Lower lobe of right lung (tissue), 2 donors: Measurements from ENCODE around the gene NAA11. TPM values are rescaled to one million over a fixed set of nuclear protein-coding genes. Genes with fewer than 3 reads are reported as not detected.
A peak's percentile ranks its signal among the peaks of the same experiment; 100 is the strongest.

Experiments
- ATAC-seq, 2 donors: fragments of 200-7000 bp; cut with Tn5 transposase; one replicate each; pipeline ENCODE4 v1.9.1; 2020 to 2022; ENCODE audit warnings: mild to moderate bottlenecking in 2 of 2, moderate library complexity in 2 of 2
- DNase-seq: peaks from one replicate; pipeline ENCODE4 v3.0.0-alpha.2; 2020
- H3K27ac ChIP-seq: fragments of 200-600 bp; one replicate; pipeline ENCODE4 v1.8.0; 2022
- H3K27me3 ChIP-seq: fragments of 200-600 bp; one replicate; pipeline ENCODE4 v1.8.0; 2022; ENCODE audit warnings: low read depth
- H3K36me3 ChIP-seq: fragments of 200-600 bp; one replicate; pipeline ENCODE4 v1.8.0; 2022; ENCODE audit warnings: mild to moderate bottlenecking
- H3K4me1 ChIP-seq: fragments of 200-600 bp; one replicate; pipeline ENCODE4 v1.8.0; 2022
- H3K4me3 ChIP-seq: fragments of 200-600 bp; one replicate; pipeline ENCODE4 v1.8.0; 2022; ENCODE audit warnings: mild to moderate bottlenecking
- H3K9me3 ChIP-seq: fragments of 200-600 bp; one replicate; pipeline ENCODE4 v1.8.0; 2022
- intact Hi-C: fragments of 100-400 bp; cut with DNase I; formaldehyde crosslinking; loops from one replicate; pipeline ENCODE4 v1.11.0; 2022
- total RNA-seq: library from RNA; stranded (reverse); fragmentation: NEBNext Ultra II Directional; extraction: Animal tissue kit (Norgen Biotek cat#: 25700); gene quantifications from one replicate; pipeline ENCODE4 v1.2.1, GENCODE V29; 2021
- TF ChIP-seq, protein P1 (sequence below): fragments of 200-600 bp; IDR thresholded peaks from one replicate; pipeline ENCODE4 v1.8.0; 2022; ENCODE audit warnings: antibody characterized with exemption, mild to moderate bottlenecking
- donor health status: DM: no; HTN: yes; CAD: no; lungs with severe emphysema.

NAA11 gene
- total RNA-seq, 1 donor from 2014 or later = not detected

DNA sequence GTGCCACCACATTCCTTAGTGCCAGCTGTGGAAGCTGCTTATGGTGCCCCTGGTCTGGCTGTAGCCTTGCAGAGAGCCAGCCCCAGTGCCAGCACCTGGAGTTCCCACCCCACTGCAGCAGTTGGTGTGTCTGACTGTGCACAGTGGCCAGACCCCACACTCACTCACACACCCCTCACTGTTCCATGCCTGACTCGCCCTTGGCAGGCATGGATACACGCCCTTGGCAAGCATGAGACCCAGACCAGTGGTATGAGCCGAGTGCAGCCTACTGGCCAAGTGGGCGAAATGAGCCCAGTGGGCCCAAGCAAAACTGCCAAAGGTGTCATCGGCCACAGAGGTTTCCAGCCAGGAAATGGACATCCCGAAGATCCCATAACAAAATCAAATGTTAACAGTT lies 27.4 kb downstream of the NAA11 start:
- Histone ChIP-seq H3K27me3 (no peaks in the 10 kb centered on the region), H3K4me1 (no peaks in the 10 kb centered on the region), H3K4me3 (no peak overlapping the region), H3K36me3 (no peaks in the 10 kb centered on the region), H3K9me3 (no peaks in the 10 kb centered on the region), H3K27ac (no peak overlapping the region)
- intact Hi-C loops = no loop called here
- TF ChIP-seq, protein P1, sequence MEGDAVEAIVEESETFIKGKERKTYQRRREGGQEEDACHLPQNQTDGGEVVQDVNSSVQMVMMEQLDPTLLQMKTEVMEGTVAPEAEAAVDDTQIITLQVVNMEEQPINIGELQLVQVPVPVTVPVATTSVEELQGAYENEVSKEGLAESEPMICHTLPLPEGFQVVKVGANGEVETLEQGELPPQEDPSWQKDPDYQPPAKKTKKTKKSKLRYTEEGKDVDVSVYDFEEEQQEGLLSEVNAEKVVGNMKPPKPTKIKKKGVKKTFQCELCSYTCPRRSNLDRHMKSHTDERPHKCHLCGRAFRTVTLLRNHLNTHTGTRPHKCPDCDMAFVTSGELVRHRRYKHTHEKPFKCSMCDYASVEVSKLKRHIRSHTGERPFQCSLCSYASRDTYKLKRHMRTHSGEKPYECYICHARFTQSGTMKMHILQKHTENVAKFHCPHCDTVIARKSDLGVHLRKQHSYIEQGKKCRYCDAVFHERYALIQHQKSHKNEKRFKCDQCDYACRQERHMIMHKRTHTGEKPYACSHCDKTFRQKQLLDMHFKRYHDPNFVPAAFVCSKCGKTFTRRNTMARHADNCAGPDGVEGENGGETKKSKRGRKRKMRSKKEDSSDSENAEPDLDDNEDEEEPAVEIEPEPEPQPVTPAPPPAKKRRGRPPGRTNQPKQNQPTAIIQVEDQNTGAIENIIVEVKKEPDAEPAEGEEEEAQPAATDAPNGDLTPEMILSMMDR = no peak
- ATAC-seq = peak in 1 of 2 donors; percentile 11
- DNase-seq = no peak

DNA sequence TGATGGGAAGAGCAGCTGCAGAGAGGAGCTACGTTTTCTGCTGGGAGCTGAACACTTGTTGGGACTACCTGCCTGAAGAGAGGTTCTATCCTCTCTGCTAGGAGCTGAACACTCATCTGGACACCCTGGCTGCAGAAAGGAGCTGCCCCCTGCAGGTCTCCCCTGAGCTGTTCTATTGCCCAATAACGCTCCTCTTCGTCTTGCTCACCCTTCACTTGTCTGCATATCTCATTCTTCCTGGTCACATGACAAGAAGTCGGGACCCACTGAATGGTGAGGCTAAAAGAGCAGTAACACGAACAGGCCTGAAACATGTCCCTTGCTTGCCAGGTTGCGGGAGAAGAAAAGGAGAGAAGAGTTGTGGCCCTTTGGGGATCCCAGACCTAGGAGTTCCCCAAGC lies 27.8 kb downstream of the NAA11 start:
- H3K27ac ChIP-seq = no peak overlapping the region
- H3K27me3 ChIP-seq = no peaks in the 10 kb centered on the region
- no peaks in the 10 kb centered on the region for H3K4me1 ChIP-seq
- H3K4me3 ChIP-seq = no peak overlapping the region
- DNase-seq (no peak), ATAC-seq (no peak)
- TF ChIP-seq, protein P1 = no peak
- no peaks in the 10 kb centered on the region for H3K36me3 ChIP-seq
- intact Hi-C loops = no loop called here
- H3K9me3 ChIP-seq = no peaks in the 10 kb centered on the region

DNA sequence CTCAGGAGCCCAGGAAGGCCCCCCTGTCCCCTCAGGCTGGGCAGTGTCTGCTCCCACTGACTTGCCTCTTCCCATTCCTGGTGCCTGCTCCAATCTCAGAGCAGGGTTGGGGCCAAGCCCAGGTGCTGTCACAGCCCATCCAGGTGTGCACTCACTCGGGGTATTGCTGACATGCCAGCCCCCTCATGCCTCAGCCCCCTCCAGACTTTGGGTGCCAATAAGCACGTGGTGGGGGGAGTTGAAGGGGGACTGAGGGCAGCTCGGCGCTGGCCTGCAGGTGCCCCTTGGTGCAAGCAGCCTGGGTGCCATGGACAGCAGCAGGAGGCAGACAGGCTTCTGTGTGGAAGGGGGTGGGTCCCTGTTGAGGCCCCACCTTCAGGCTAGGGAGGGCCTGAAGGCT lies 28.4 kb downstream of the NAA11 start:
- H3K27me3 ChIP-seq = no peaks in the 10 kb centered on the region
- no peaks in the 10 kb centered on the region for H3K4me1 ChIP-seq
- H3K36me3 ChIP-seq = no peaks in the 10 kb centered on the region
- H3K4me3 ChIP-seq = no peak overlapping the region
- DNase-seq = no peak
- intact Hi-C loops = no loop called here
- ATAC-seq = peak; percentile 15 to 18
- H3K27ac ChIP-seq = no peak overlapping the region
- TF ChIP-seq, protein P1 = no peak
- no peaks in the 10 kb centered on the region for H3K9me3 ChIP-seq

DNA sequence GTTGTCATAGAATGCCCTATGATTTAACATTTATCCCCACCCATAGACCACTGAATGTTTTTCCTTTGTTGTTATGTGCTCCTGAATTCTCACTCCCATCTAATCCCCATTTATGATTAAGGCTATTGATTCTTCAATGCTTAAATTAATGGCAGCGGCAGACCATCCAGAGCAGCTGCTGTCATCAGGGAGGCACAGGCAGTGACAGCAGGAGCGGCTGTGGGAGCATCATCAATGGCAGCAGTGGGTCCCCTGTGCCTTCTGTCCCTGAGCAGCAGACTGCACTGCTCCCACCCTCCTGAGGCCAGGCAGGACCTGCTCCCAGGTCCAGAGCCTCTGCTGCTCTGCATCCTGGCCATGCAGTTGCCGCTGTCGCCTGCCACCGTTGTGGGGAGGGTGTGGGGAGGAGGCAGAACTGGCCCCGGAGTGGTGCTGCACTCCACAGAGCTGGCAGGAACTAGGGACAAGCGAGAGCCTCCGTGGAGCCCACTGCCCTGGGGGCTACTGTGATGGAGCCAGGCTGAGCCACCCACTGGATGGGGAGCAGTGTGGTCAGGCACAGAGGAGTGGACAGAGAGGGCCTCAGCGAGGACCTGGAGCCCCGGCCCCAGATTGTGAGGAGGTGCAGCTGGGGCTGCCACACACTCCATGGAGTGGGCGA lies 29.0 kb downstream of the NAA11 start:
- H3K4me3 ChIP-seq = no peak overlapping the region
- no peak overlapping the region for H3K27ac ChIP-seq
- H3K4me1 ChIP-seq = no peaks in the 10 kb centered on the region
- H3K36me3 ChIP-seq = no peaks in the 10 kb centered on the region
- TF ChIP-seq, protein P1 = no peak
- intact Hi-C loops = no loop called here
- no peak for DNase-seq
- H3K9me3 ChIP-seq = no peaks in the 10 kb centered on the region
- ATAC-seq = peak in 1 of 2 donors; percentile 51
- H3K27me3 ChIP-seq = no peaks in the 10 kb centered on the region

DNA sequence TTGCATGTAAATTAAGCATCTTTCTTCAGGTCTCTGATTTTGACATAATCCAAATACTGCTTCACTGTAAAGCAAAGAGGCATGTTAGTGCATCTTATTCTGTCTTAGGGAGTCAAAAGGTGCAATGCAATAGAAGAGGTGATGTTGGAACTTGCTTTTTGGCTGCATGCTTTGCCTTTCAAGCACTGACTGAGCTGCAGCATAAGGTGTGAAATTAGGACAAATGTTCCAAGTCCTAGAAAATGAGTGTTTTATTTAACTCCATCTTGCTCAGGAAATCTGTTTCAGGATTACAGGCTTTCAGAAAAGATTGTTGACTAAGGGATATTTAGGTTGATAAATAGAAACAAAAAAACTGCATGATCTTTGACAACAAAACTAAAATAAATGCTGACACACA lies 30.8 kb downstream of the NAA11 start:
- DNase-seq = no peak
- ATAC-seq = no peak
- H3K4me3 ChIP-seq = no peak overlapping the region
- intact Hi-C loops = no loop called here
- no peaks in the 10 kb centered on the region for H3K4me1 ChIP-seq
- no peaks in the 10 kb centered on the region for H3K9me3 ChIP-seq
- TF ChIP-seq, protein P1 = no peak
- H3K27me3 ChIP-seq = no peaks in the 10 kb centered on the region
- no peaks in the 10 kb centered on the region for H3K36me3 ChIP-seq
- H3K27ac ChIP-seq = no peak overlapping the region
